ENCODE data around the gene CCSER1. TPM values are rescaled to one million over a fixed set of nuclear protein-coding genes. Genes with fewer than 3 reads are reported as not detected.

CCSER1 gene
- total and polyA plus RNA-seq, 2 experiments from 2014 or later, result 2.9 to 3.4 TPM

- no peaks in the 10 kb centered on the region; the same call in 1 of the 2 replicates for H3K9me2 ChIP-seq (ENCODE audit: insufficient read depth)
- H3K79me2 ChIP-seq (replicated peaks; ENCODE audit: insufficient read depth), result no peaks in the 10 kb centered on the region
- no peak overlapping the region for H2AFZ ChIP-seq
- Mint-ChIP-seq H3K27me3 (ENCODE audit: insufficient read depth, low read depth, poor library complexity) (no peaks in the 10 kb centered on the region), H3K36me3 (ENCODE audit: low read depth) (peaks cover 40% of the 10 kb centered on the region), H3K4me3 (no peak overlapping the region), H3K4me1 (peaks cover 5% of the 10 kb centered on the region; the same call in 1 of the 3 replicates), H3K9me3 (peaks cover 28% of the 10 kb centered on the region), H3K27ac (no peak overlapping the region)
- DNase-seq (ENCODE audit: low spot score), result no peak
- H3K4me2 ChIP-seq, result no peak overlapping the region
- H3K36me3 ChIP-seq (ENCODE audit: insufficient read depth), result peaks cover 9% of the 10 kb centered on the region; the same call in 1 of the 2 replicates
- H4K20me1 ChIP-seq (replicated peaks; ENCODE audit: insufficient read depth), result no peaks in the 10 kb centered on the region
- H3K4me3 ChIP-seq, result no peak overlapping the region
- no peaks in the 10 kb centered on the region for H3K27me3 ChIP-seq (ENCODE audit: insufficient read depth)
- TF ChIP-seq EZH2phosphoT487 (IDR thresholded peaks at IDR 0.05; ENCODE audit: unreplicated experiment) (no peak), ZNF114 (CRISPR knock-in tag; IDR thresholded peaks at IDR 0.05) (no peak), EZH2 (IDR thresholded peaks at IDR 0.05; ENCODE audit: low read depth, unreplicated experiment) (no peak), CREB1 (CRISPR knock-in tag; IDR thresholded peaks at IDR 0.05; ENCODE audit: low read depth) (no peak), NANOG (IDR thresholded peaks at IDR 0.05; ENCODE audit: borderline replicate concordance) (no peak), ZNF331 (CRISPR knock-in tag; IDR thresholded peaks at IDR 0.05; ENCODE audit: low read depth) (no peak), POLR2AphosphoS5 (IDR thresholded peaks at IDR 0.05; ENCODE audit: low read depth) (no peak), JUNB (IDR thresholded peaks at IDR 0.05; ENCODE audit: unreplicated experiment) (no peak), REST (IDR thresholded peaks at IDR 0.05; ENCODE audit: unreplicated experiment) (no peak), STAT1 (IDR thresholded peaks at IDR 0.05; ENCODE audit: unreplicated experiment) (no peak)
- TF ChIP-seq, protein P1, sequence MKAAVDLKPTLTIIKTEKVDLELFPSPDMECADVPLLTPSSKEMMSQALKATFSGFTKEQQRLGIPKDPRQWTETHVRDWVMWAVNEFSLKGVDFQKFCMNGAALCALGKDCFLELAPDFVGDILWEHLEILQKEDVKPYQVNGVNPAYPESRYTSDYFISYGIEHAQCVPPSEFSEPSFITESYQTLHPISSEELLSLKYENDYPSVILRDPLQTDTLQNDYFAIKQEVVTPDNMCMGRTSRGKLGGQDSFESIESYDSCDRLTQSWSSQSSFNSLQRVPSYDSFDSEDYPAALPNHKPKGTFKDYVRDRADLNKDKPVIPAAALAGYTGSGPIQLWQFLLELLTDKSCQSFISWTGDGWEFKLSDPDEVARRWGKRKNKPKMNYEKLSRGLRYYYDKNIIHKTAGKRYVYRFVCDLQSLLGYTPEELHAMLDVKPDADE (IDR thresholded peaks at IDR 0.05), result no peak
- TF ChIP-seq, protein P2, sequence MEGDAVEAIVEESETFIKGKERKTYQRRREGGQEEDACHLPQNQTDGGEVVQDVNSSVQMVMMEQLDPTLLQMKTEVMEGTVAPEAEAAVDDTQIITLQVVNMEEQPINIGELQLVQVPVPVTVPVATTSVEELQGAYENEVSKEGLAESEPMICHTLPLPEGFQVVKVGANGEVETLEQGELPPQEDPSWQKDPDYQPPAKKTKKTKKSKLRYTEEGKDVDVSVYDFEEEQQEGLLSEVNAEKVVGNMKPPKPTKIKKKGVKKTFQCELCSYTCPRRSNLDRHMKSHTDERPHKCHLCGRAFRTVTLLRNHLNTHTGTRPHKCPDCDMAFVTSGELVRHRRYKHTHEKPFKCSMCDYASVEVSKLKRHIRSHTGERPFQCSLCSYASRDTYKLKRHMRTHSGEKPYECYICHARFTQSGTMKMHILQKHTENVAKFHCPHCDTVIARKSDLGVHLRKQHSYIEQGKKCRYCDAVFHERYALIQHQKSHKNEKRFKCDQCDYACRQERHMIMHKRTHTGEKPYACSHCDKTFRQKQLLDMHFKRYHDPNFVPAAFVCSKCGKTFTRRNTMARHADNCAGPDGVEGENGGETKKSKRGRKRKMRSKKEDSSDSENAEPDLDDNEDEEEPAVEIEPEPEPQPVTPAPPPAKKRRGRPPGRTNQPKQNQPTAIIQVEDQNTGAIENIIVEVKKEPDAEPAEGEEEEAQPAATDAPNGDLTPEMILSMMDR (conservative IDR thresholded peaks at IDR 0.05; ENCODE audit: low read depth in 2 of 2), result no peak
- TF ChIP-seq, protein P3, sequence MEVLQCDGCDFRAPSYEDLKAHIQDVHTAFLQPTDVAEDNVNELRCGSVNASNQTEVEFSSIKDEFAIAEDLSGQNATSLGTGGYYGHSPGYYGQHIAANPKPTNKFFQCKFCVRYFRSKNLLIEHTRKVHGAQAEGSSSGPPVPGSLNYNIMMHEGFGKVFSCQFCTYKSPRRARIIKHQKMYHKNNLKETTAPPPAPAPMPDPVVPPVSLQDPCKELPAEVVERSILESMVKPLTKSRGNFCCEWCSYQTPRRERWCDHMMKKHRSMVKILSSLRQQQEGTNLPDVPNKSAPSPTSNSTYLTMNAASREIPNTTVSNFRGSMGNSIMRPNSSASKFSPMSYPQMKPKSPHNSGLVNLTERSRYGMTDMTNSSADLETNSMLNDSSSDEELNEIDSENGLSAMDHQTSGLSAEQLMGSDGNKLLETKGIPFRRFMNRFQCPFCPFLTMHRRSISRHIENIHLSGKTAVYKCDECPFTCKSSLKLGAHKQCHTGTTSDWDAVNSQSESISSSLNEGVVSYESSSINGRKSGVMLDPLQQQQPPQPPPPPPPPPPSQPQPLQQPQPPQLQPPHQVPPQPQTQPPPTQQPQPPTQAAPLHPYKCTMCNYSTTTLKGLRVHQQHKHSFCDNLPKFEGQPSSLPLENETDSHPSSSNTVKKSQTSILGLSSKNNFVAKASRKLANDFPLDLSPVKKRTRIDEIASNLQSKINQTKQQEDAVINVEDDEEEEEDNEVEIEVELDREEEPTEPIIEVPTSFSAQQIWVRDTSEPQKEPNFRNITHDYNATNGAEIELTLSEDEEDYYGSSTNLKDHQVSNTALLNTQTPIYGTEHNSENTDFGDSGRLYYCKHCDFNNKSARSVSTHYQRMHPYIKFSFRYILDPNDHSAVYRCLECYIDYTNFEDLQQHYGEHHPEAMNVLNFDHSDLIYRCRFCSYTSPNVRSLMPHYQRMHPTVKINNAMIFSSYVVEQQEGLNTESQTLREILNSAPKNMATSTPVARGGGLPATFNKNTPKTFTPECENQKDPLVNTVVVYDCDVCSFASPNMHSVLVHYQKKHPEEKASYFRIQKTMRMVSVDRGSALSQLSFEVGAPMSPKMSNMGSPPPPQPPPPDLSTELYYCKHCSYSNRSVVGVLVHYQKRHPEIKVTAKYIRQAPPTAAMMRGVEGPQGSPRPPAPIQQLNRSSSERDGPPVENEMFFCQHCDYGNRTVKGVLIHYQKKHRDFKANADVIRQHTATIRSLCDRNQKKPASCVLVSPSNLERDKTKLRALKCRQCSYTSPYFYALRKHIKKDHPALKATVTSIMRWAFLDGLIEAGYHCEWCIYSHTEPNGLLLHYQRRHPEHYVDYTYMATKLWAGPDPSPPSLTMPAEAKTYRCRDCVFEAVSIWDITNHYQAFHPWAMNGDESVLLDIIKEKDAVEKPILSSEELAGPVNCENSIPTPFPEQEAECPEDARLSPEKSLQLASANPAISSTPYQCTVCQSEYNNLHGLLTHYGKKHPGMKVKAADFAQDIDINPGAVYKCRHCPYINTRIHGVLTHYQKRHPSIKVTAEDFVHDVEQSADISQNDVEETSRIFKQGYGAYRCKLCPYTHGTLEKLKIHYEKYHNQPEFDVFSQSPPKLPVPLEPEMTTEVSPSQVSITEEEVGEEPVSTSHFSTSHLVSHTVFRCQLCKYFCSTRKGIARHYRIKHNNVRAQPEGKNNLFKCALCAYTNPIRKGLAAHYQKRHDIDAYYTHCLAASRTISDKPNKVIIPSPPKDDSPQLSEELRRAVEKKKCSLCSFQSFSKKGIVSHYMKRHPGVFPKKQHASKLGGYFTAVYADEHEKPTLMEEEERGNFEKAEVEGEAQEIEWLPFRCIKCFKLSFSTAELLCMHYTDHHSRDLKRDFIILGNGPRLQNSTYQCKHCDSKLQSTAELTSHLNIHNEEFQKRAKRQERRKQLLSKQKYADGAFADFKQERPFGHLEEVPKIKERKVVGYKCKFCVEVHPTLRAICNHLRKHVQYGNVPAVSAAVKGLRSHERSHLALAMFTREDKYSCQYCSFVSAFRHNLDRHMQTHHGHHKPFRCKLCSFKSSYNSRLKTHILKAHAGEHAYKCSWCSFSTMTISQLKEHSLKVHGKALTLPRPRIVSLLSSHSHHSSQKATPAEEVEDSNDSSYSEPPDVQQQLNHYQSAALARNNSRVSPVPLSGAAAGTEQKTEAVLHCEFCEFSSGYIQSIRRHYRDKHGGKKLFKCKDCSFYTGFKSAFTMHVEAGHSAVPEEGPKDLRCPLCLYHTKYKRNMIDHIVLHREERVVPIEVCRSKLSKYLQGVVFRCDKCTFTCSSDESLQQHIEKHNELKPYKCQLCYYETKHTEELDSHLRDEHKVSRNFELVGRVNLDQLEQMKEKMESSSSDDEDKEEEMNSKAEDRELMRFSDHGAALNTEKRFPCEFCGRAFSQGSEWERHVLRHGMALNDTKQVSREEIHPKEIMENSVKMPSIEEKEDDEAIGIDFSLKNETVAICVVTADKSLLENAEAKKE (CRISPR knock-in tag; IDR thresholded peaks at IDR 0.05), result no peak
- H3F3A ChIP-seq (replicated peaks; ENCODE audit: low read depth), result no peaks in the 10 kb centered on the region
- H3K4me1 ChIP-seq (ENCODE audit: insufficient read depth), result 0 out of 2 replicates have a peak, but pooled peaks cover 4% of the 10 kb centered on the region
- ATAC-seq, result no peak
- no peak overlapping the region for H3K27ac ChIP-seq (ENCODE audit: low read depth)
These were observed 1130.5 kb downstream of the CCSER1 start for GRCh38 chr4:91257721-91258120.
